Mesenchymal stem cell (in vitro differentiated cells and primary cell): ENCODE measurements around the gene SLC9A5.

Experiments
- DNase-seq: peaks from one replicate; pipeline ENCODE4 v3.0.0-alpha.2; 2013
- H2AFZ ChIP-seq: one replicate; pipeline ENCODE4 v1.6.1; 2013; ENCODE audit warnings: low read depth, mild to moderate bottlenecking, control low read depth, inconsistent platforms, low read length, moderate library complexity
- H2AK5ac ChIP-seq: 2 replicates; pipeline ENCODE4 v1.6.1; 2013; ENCODE audit warnings: low read length, moderate library complexity, mild to moderate bottlenecking, inconsistent platforms; ENCODE audit not compliant: severe bottlenecking
- H2BK120ac ChIP-seq: one replicate; pipeline ENCODE4 v1.6.1; 2013; ENCODE audit warnings: low read depth, mild to moderate bottlenecking, inconsistent platforms, low read length, moderate library complexity
- H2BK12ac ChIP-seq, 2 experiments: one replicate each; pipeline ENCODE4 v1.6.1; 2013; ENCODE audit warnings: inconsistent platforms in 2 of 2, low read length in 2 of 2, mild to moderate bottlenecking in 2 of 2, moderate library complexity in 2 of 2, control low read depth in 1 of 2
- H2BK15ac ChIP-seq: one replicate; pipeline ENCODE4 v1.6.1; 2013; ENCODE audit warnings: mild to moderate bottlenecking, low read depth, inconsistent platforms; ENCODE audit not compliant: poor library complexity, severe bottlenecking
- H2BK5ac ChIP-seq: 2 replicates; pipeline ENCODE4 v1.6.1; 2013; ENCODE audit warnings: low read depth, mild to moderate bottlenecking, low read length, control low read depth, inconsistent platforms; ENCODE audit not compliant: poor library complexity, severe bottlenecking
- H3K14ac ChIP-seq, 2 experiments: one replicate each; pipeline ENCODE4 v1.6.1; 2013; ENCODE audit warnings: inconsistent platforms in 2 of 2, low read length in 2 of 2, control low read depth in 1 of 2, mild to moderate bottlenecking in 1 of 2, moderate library complexity in 1 of 2
- H3K18ac ChIP-seq, 2 experiments: one replicate each; pipeline ENCODE4 v1.6.1; 2013; ENCODE audit warnings: inconsistent platforms in 2 of 2, low read length in 2 of 2, control low read depth in 1 of 2, low read depth in 1 of 2, mild to moderate bottlenecking in 1 of 2
- H3K23ac ChIP-seq, 2 experiments: one replicate each; pipeline ENCODE4 v1.6.1; 2013; ENCODE audit warnings: inconsistent platforms in 2 of 2, low read length in 2 of 2, mild to moderate bottlenecking in 2 of 2, moderate library complexity in 2 of 2, control low read depth in 1 of 2
- H3K27ac ChIP-seq: 2 replicates; pipeline ENCODE4 v1.5.1; 2013; ENCODE audit warnings: mild to moderate bottlenecking, moderate library complexity, low read length, control low read depth, inconsistent platforms; ENCODE audit not compliant: poor library complexity, severe bottlenecking
- H3K27me3 ChIP-seq, 2 experiments: 2 replicates each; pipeline versions ENCODE4 v1.6.1 to v1.7.0; 2013; ENCODE audit warnings: low read length in 2 of 2, mild to moderate bottlenecking in 2 of 2, moderate library complexity in 2 of 2, control low read depth in 1 of 2, inconsistent platforms in 1 of 2; ENCODE audit not compliant: control insufficient read depth in 1 of 2, insufficient read depth in 1 of 2
- H3K36me3 ChIP-seq, 2 experiments: 2 replicates each; pipeline versions ENCODE4 v1.6.1 to v1.7.0; 2013; ENCODE audit warnings: low read length in 2 of 2, control low read depth in 1 of 2, inconsistent platforms in 1 of 2, low read depth in 1 of 2, mild to moderate bottlenecking in 1 of 2; ENCODE audit not compliant: insufficient read depth in 2 of 2, control insufficient read depth in 1 of 2
- H3K4ac ChIP-seq, 2 experiments: one replicate each; pipeline ENCODE4 v1.6.1; 2013; ENCODE audit warnings: inconsistent platforms in 2 of 2, low read length in 2 of 2, mild to moderate bottlenecking in 2 of 2, moderate library complexity in 2 of 2, control low read depth in 1 of 2, low read depth in 1 of 2
- H3K4me1 ChIP-seq: 2 replicates; pipeline ENCODE4 v1.6.1; 2013; ENCODE audit warnings: low read depth, low read length, control low read depth; ENCODE audit not compliant: control insufficient read depth, insufficient read depth
- H3K4me2 ChIP-seq: 2 replicates; pipeline ENCODE4 v1.6.1; 2013; ENCODE audit warnings: low read length, mild to moderate bottlenecking, inconsistent platforms; ENCODE audit not compliant: poor library complexity, severe bottlenecking
- H3K4me3 ChIP-seq, 2 experiments: 2 replicates each; pipeline versions ENCODE4 v1.5.1 to v1.7.0; 2013; ENCODE audit warnings: low read length in 2 of 2, mild to moderate bottlenecking in 2 of 2, control low read depth in 1 of 2, low read depth in 1 of 2; ENCODE audit not compliant: insufficient read depth in 1 of 2
- H3K79me1 ChIP-seq: replicated peaks from 2 replicates; pipeline ENCODE4 v1.6.1; 2013; ENCODE audit warnings: mild to moderate bottlenecking, control low read depth, low read length, inconsistent platforms; ENCODE audit not compliant: poor library complexity, severe bottlenecking
- H3K9ac ChIP-seq: 2 replicates; pipeline ENCODE4 v1.7.0; 2013; ENCODE audit warnings: mild to moderate bottlenecking, low read length, moderate library complexity
- H3K9me3 ChIP-seq: 2 replicates; pipeline ENCODE4 v1.7.0; 2013; ENCODE audit warnings: mild to moderate bottlenecking, low read length; ENCODE audit not compliant: control insufficient read depth
- H4K8ac ChIP-seq: one replicate; pipeline ENCODE4 v1.6.1; 2013; ENCODE audit warnings: inconsistent platforms, mild to moderate bottlenecking, low read length, moderate library complexity
- H4K91ac ChIP-seq: one replicate; pipeline ENCODE4 v1.6.1; 2013; ENCODE audit warnings: mild to moderate bottlenecking, low read length, inconsistent platforms
- WGBS: methylation state at CpG from one replicate; pipeline ENCODE4 v1.1.7; 2013; ENCODE audit warnings: mixed read lengths; 5-methylcytosine and 5-hydroxymethylcytosine counted together

SLC9A5 gene

GRCh38 chr16:67282447-67282805, 33.6 kb downstream of the SLC9A5 start:
- no peak overlapping the region for H3K4me2 ChIP-seq
- no peak overlapping the region for H2BK120ac ChIP-seq
- H3K18ac ChIP-seq = no peak overlapping the region
- no peak overlapping the region for H3K4me3 ChIP-seq
- no peak overlapping the region for H3K14ac ChIP-seq
- no peaks in the 10 kb centered on the region for H3K9me3 ChIP-seq
- no peak overlapping the region for H4K91ac ChIP-seq
- no peak overlapping the region for H2BK15ac ChIP-seq
- WGBS = 98% methylated on average over 10 of the region's 10 CpGs
- H2AK5ac ChIP-seq = no peak overlapping the region
- H3K27me3 ChIP-seq = no peaks in the 10 kb centered on the region
- no peak for DNase-seq
- H3K79me1 ChIP-seq = no peaks in the 10 kb centered on the region
- no peak overlapping the region for H3K9ac ChIP-seq
- H3K23ac ChIP-seq = no peak overlapping the region
- no peak overlapping the region for H2AFZ ChIP-seq
- no peak overlapping the region for H2BK12ac ChIP-seq
- no peak overlapping the region for H4K8ac ChIP-seq
- H3K4me1 ChIP-seq = peaks cover 45% of the 10 kb centered on the region
- H2BK5ac ChIP-seq = no peak overlapping the region
- H3K36me3 ChIP-seq = peaks cover 27 to 78% of the 10 kb centered on the region in 2 experiments
- no peak overlapping the region for H3K4ac ChIP-seq
- no peak overlapping the region for H3K27ac ChIP-seq

DNA sequence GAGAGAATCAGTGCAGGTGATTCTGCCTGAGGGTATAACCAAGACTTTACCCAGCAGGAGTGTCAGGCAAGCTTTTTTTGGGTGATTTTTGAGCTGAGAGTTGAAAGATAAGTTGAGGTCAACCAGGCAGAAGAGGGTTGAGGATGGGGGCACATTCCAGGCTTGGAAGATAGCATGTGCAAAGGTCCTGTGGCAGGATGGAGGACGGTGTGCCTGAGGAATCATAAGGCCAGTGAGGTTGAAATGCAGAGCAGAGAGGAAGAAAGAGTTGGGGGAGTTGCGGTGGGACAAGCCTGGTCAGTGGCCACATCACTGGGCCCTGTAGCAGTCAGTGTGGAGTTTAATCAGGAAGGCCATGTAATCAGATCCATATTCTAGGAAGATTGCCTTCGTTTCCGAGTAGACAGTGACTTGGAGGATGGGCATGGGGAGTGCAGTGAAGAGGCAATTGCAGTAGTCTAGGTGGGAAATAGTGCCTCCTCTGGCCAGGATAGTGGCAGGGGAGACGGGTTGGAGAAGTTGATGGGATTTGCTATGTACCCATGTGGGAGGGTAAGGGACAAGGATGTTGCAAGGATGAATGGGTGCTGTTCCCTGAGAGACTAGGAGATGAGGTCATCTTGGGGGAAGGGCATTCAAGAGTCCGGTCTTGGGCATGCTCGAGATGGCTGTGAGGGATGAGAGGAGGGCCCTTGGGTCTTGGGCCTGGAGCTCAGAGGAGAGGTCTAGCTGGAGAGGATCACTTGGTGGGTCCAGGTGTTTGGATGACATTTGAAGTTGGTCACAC, 34.5 kb downstream of the SLC9A5 start:
- Histone ChIP-seq H3K4ac (no peak overlapping the region), H3K79me1 (no peaks in the 10 kb centered on the region), H2BK12ac (no peak overlapping the region), H2BK120ac (no peak overlapping the region), H3K27me3 (no peaks in the 10 kb centered on the region), H3K14ac (no peak overlapping the region), H3K27ac (no peak overlapping the region), H3K4me2 (no peak overlapping the region), H3K23ac (no peak overlapping the region), H4K91ac (no peak overlapping the region), H2AK5ac (no peak overlapping the region), H2BK5ac (no peak overlapping the region), H3K4me3 (no peak overlapping the region), H3K9ac (no peak overlapping the region), H3K9me3 (no peaks in the 10 kb centered on the region), H3K18ac (no peak overlapping the region), H2BK15ac (no peak overlapping the region), H3K4me1 (peaks cover 37% of the 10 kb centered on the region), H3K36me3 (peaks cover 28 to 86% of the 10 kb centered on the region in 2 experiments), H2AFZ (no peak overlapping the region), H4K8ac (no peak overlapping the region)
- DNase-seq = peak; percentile 48
- WGBS = 89% methylated on average over 7 of the region's 7 CpGs

DNA sequence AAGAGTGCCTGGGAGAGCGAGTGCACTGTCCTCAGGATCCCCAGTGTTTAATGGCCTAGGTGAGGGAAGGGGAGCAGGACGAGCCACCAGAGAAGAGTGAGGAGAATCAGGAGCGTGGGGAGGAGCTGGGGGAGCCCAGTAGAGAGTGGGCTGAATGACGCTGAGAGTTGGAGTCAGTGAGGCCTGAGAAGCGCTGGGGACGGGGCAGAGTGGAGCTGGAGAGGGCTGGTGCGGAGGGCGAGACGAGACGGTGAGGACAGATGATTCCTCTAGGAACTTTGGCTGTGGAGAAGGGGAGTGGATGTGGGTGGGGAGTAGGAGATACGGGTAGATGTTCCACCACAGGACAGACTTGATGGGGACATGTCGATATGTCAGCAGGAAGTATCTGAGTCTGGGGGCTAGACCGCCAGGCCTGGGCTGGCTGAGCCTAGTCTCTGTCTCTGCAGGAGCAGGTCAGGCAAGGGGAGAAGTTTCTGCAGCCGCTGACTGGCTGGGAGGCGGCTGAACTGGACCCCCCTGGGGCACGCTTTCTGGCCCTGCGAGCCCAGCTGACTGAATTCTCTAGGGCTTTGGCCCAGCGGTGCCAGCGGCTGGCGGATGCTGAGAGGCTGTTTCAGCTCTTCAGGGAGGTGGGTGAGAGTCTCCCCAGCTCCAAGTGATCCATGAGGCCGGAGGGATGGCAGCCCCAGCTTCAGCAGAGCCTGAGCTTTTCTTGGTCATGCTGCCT, 35.2 kb downstream of the SLC9A5 start:
- H2BK12ac ChIP-seq = no peak overlapping the region
- H3K9me3 ChIP-seq = no peaks in the 10 kb centered on the region
- no peak overlapping the region for H4K91ac ChIP-seq
- H3K36me3 ChIP-seq = peaks cover 31 to 93% of the 10 kb centered on the region in 2 experiments
- no peak overlapping the region for H3K14ac ChIP-seq
- no peak overlapping the region for H3K27ac ChIP-seq
- no peak overlapping the region for H2BK5ac ChIP-seq
- WGBS = 95% methylated on average over 21 of the region's 21 CpGs
- no peak overlapping the region for H2BK120ac ChIP-seq
- H3K79me1 ChIP-seq = no peaks in the 10 kb centered on the region
- no peak overlapping the region for H2AFZ ChIP-seq
- H2AK5ac ChIP-seq = no peak overlapping the region
- no peak overlapping the region for H3K4me3 ChIP-seq
- DNase-seq = no peak
- no peak overlapping the region for H3K9ac ChIP-seq
- no peaks in the 10 kb centered on the region for H3K27me3 ChIP-seq
- H3K4ac ChIP-seq = no peak overlapping the region
- H3K4me2 ChIP-seq = no peak overlapping the region
- no peak overlapping the region for H2BK15ac ChIP-seq
- H4K8ac ChIP-seq = no peak overlapping the region
- peaks cover 29% of the 10 kb centered on the region for H3K4me1 ChIP-seq
- no peak overlapping the region for H3K23ac ChIP-seq
- H3K18ac ChIP-seq = peak overlapping the region in 1 of 2 experiments; percentile 11
